Neural cell (in vitro differentiated cells): Measurements from ENCODE around the gene MAPK1.
"Not testable (repeated sequence)": the region's sequence is repeated elsewhere in the genome, so short reads cannot be mapped to it uniquely, and the experiment has no call there.

Experiments
- POLR2AphosphoS5 ChIP-seq: IDR thresholded peaks from 2 replicates; pipeline ENCODE4 v1.6.1; 2012
- TF ChIP-seq, protein P1 (sequence below): fragments of 450-650 bp; IDR thresholded peaks from 2 replicates; pipeline ENCODE4 v1.5.1; 2014; ENCODE audit warnings: antibody characterized with exemption, mild to moderate bottlenecking, moderate library complexity; ENCODE audit not compliant: poor library complexity, severe bottlenecking

DNA sequence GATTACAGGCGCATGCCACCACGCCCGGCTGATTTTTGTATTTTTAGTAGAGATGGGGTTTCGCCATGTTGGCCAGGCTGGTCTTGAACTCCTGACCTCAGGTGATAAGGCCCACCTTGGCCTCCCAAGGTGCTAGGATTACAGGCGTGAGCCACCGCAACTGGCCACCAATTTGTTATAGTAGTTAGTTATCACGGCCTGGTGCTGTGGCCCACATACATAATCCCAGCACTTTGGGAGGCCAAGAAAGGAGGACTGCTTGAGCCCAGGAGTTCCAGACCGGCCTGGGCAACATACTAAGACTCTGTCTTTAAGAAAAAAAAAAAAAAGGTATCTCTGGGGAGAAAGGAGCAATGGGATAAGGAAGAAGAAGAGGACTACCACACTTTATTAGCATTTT lies 62.1 kb downstream of the MAPK1 start:
- TF ChIP-seq, protein P1, sequence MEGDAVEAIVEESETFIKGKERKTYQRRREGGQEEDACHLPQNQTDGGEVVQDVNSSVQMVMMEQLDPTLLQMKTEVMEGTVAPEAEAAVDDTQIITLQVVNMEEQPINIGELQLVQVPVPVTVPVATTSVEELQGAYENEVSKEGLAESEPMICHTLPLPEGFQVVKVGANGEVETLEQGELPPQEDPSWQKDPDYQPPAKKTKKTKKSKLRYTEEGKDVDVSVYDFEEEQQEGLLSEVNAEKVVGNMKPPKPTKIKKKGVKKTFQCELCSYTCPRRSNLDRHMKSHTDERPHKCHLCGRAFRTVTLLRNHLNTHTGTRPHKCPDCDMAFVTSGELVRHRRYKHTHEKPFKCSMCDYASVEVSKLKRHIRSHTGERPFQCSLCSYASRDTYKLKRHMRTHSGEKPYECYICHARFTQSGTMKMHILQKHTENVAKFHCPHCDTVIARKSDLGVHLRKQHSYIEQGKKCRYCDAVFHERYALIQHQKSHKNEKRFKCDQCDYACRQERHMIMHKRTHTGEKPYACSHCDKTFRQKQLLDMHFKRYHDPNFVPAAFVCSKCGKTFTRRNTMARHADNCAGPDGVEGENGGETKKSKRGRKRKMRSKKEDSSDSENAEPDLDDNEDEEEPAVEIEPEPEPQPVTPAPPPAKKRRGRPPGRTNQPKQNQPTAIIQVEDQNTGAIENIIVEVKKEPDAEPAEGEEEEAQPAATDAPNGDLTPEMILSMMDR = not testable (repeated sequence)
- TF ChIP-seq POLR2AphosphoS5 = not testable (repeated sequence)
